ENCODE measurements around the gene NGEF.

Gene NGEF

GRCh38 chr2:232893834-232894233 is 119.2 kb downstream of the NGEF start:
- Histone ChIP-seq H3K36me3 (ENCODE audit: control insufficient read depth in 4 of 4, insufficient read depth in 4 of 4, low read length in 3 of 4) (no peaks in the 10 kb centered on the region), H3K27me3 (replicated peaks in 2 of 5; ENCODE audit: control insufficient read depth in 4 of 5, insufficient read depth in 5 of 5, low read length in 4 of 5) (peaks cover 0 to 2% (median 0%) of the 10 kb centered on the region in 5 experiments), H3K27ac (ENCODE audit: insufficient read depth in 1 of 2, low read depth in 1 of 2, low read length in 2 of 2, poor library complexity in 1 of 2, severe bottlenecking in 2 of 2) (no peak overlapping the region), H3K4me3 (ENCODE audit: control insufficient read depth in 1 of 7, extremely low read depth in 1 of 7, insufficient read depth in 4 of 7, low read depth in 2 of 7, low read length in 6 of 7) (no peak overlapping the region), H3K4me1 (ENCODE audit: control extremely low read depth in 1 of 4, control insufficient read depth in 4 of 4, insufficient read depth in 4 of 4, low read length in 3 of 4) (peaks cover 0 to 8% (median 3%) of the 10 kb centered on the region in 4 experiments), H3K9me3 (ENCODE audit: control extremely low read depth in 1 of 5, control insufficient read depth in 4 of 5, insufficient read depth in 2 of 5, low read depth in 1 of 5, low read length in 4 of 5) (no peaks in the 10 kb centered on the region)
- POLR2A ChIA-PET, result no interaction called here
- no peak for DNase-seq
- CTCF ChIA-PET, result interaction anchor here (0.9 kb wide), 1 partner anchor 43 kb away, joined by 3 read pairs; no protein-coding TSS in a partner anchor
- 92% methylated on average over 6 of the region's 8 CpGs for WGBS (ENCODE audit: insufficient coverage)

GRCh38 chr2:232892843-232893242 is 120.2 kb downstream of the NGEF start:
- Histone ChIP-seq H3K27me3 (replicated peaks in 2 of 5; ENCODE audit: control insufficient read depth in 4 of 5, insufficient read depth in 5 of 5, low read length in 4 of 5) (peaks cover 0 to 2% (median 0%) of the 10 kb centered on the region in 5 experiments), H3K4me3 (ENCODE audit: control insufficient read depth in 1 of 7, extremely low read depth in 1 of 7, insufficient read depth in 4 of 7, low read depth in 2 of 7, low read length in 6 of 7) (no peak overlapping the region), H3K4me1 (ENCODE audit: control extremely low read depth in 1 of 4, control insufficient read depth in 4 of 4, insufficient read depth in 4 of 4, low read length in 3 of 4) (peaks cover 0 to 8% (median 3%) of the 10 kb centered on the region in 4 experiments), H3K27ac (ENCODE audit: insufficient read depth in 1 of 2, low read depth in 1 of 2, low read length in 2 of 2, poor library complexity in 1 of 2, severe bottlenecking in 2 of 2) (no peak overlapping the region), H3K36me3 (ENCODE audit: control insufficient read depth in 4 of 4, insufficient read depth in 4 of 4, low read length in 3 of 4) (no peaks in the 10 kb centered on the region), H3K9me3 (ENCODE audit: control extremely low read depth in 1 of 5, control insufficient read depth in 4 of 5, insufficient read depth in 2 of 5, low read depth in 1 of 5, low read length in 4 of 5) (no peaks in the 10 kb centered on the region)
- DNase-seq, result no peak
- WGBS (ENCODE audit: insufficient coverage), result 95% methylated on average over 20 of the region's 20 CpGs
- ChIA-PET CTCF (no interaction called here), POLR2A (no interaction called here)

- CTCF ChIA-PET, result no interaction called here
- WGBS (ENCODE audit: insufficient coverage), result 96% methylated on average over 13 of the region's 13 CpGs
These were observed 120.8 kb downstream of the NGEF start for GRCh38 chr2:232892221-232892620.

GRCh38 chr2:232891621-232892071 is 121.4 kb downstream of the NGEF start:
- Histone ChIP-seq H3K4me1 (ENCODE audit: control extremely low read depth in 1 of 4, control insufficient read depth in 4 of 4, insufficient read depth in 4 of 4, low read length in 3 of 4) (peaks cover 0 to 8% (median 3%) of the 10 kb centered on the region in 4 experiments), H3K27ac (ENCODE audit: insufficient read depth in 1 of 2, low read depth in 1 of 2, low read length in 2 of 2, poor library complexity in 1 of 2, severe bottlenecking in 2 of 2) (no peak overlapping the region), H3K27me3 (replicated peaks in 2 of 5; ENCODE audit: control insufficient read depth in 4 of 5, insufficient read depth in 5 of 5, low read length in 4 of 5) (peaks cover 0 to 2% (median 0%) of the 10 kb centered on the region in 5 experiments), H3K36me3 (ENCODE audit: control insufficient read depth in 4 of 4, insufficient read depth in 4 of 4, low read length in 3 of 4) (no peaks in the 10 kb centered on the region), H3K4me3 (ENCODE audit: control insufficient read depth in 1 of 7, extremely low read depth in 1 of 7, insufficient read depth in 4 of 7, low read depth in 2 of 7, low read length in 6 of 7) (no peak overlapping the region), H3K9me3 (ENCODE audit: control extremely low read depth in 1 of 5, control insufficient read depth in 4 of 5, insufficient read depth in 2 of 5, low read depth in 1 of 5, low read length in 4 of 5) (no peaks in the 10 kb centered on the region)
- ChIA-PET POLR2A (no interaction called here), CTCF (no interaction called here)
- DNase-seq, result no peak
- WGBS (ENCODE audit: insufficient coverage), result 90% methylated on average over 10 of the region's 11 CpGs

More at GRCh38 chr2:232892221-232892620, 120.8 kb downstream of the NGEF start:
- Histone ChIP-seq H3K27ac (ENCODE audit: insufficient read depth in 1 of 2, low read depth in 1 of 2, low read length in 2 of 2, poor library complexity in 1 of 2, severe bottlenecking in 2 of 2) (no peak overlapping the region), H3K4me3 (ENCODE audit: control insufficient read depth in 1 of 7, extremely low read depth in 1 of 7, insufficient read depth in 4 of 7, low read depth in 2 of 7, low read length in 6 of 7) (no peak overlapping the region), H3K4me1 (ENCODE audit: control extremely low read depth in 1 of 4, control insufficient read depth in 4 of 4, insufficient read depth in 4 of 4, low read length in 3 of 4) (peaks cover 0 to 8% (median 3%) of the 10 kb centered on the region in 4 experiments), H3K36me3 (ENCODE audit: control insufficient read depth in 4 of 4, insufficient read depth in 4 of 4, low read length in 3 of 4) (no peaks in the 10 kb centered on the region), H3K9me3 (ENCODE audit: control extremely low read depth in 1 of 5, control insufficient read depth in 4 of 5, insufficient read depth in 2 of 5, low read depth in 1 of 5, low read length in 4 of 5) (no peaks in the 10 kb centered on the region), H3K27me3 (replicated peaks in 2 of 5; ENCODE audit: control insufficient read depth in 4 of 5, insufficient read depth in 5 of 5, low read length in 4 of 5) (peaks cover 0 to 2% (median 0%) of the 10 kb centered on the region in 5 experiments)
- POLR2A ChIA-PET, result no interaction called here
- DNase-seq, result no peak

- DNase-seq, result no peak
- Histone ChIP-seq H3K4me1 (ENCODE audit: control extremely low read depth in 1 of 4, control insufficient read depth in 4 of 4, insufficient read depth in 4 of 4, low read length in 3 of 4) (peaks cover 0 to 8% (median 3%) of the 10 kb centered on the region in 4 experiments), H3K9me3 (ENCODE audit: control extremely low read depth in 1 of 5, control insufficient read depth in 4 of 5, insufficient read depth in 2 of 5, low read depth in 1 of 5, low read length in 4 of 5) (no peaks in the 10 kb centered on the region), H3K36me3 (ENCODE audit: control insufficient read depth in 4 of 4, insufficient read depth in 4 of 4, low read length in 3 of 4) (no peaks in the 10 kb centered on the region), H3K4me3 (ENCODE audit: control insufficient read depth in 1 of 7, extremely low read depth in 1 of 7, insufficient read depth in 4 of 7, low read depth in 2 of 7, low read length in 6 of 7) (peak overlapping the region in 2 of 7 experiments; percentile 32 to 43), H3K27me3 (replicated peaks in 2 of 5; ENCODE audit: control insufficient read depth in 4 of 5, insufficient read depth in 5 of 5, low read length in 4 of 5) (peaks cover 0 to 2% (median 0%) of the 10 kb centered on the region in 5 experiments), H3K27ac (ENCODE audit: insufficient read depth in 1 of 2, low read depth in 1 of 2, low read length in 2 of 2, poor library complexity in 1 of 2, severe bottlenecking in 2 of 2) (no peak overlapping the region)
- POLR2A ChIA-PET, result no interaction called here
- CTCF ChIA-PET, result no interaction called here
- WGBS (ENCODE audit: insufficient coverage), result 26% methylated on average over 18 of the region's 23 CpGs
These were observed 122.0 kb downstream of the NGEF start for GRCh38 chr2:232890896-232891601.

- Histone ChIP-seq H3K27ac (ENCODE audit: insufficient read depth in 1 of 2, low read depth in 1 of 2, low read length in 2 of 2, poor library complexity in 1 of 2, severe bottlenecking in 2 of 2) (no peak overlapping the region), H3K4me1 (ENCODE audit: control extremely low read depth in 1 of 4, control insufficient read depth in 4 of 4, insufficient read depth in 4 of 4, low read length in 3 of 4) (peaks cover 0 to 8% (median 3%) of the 10 kb centered on the region in 4 experiments), H3K4me3 (ENCODE audit: control insufficient read depth in 1 of 7, extremely low read depth in 1 of 7, insufficient read depth in 4 of 7, low read depth in 2 of 7, low read length in 6 of 7) (no peak overlapping the region), H3K9me3 (ENCODE audit: control extremely low read depth in 1 of 5, control insufficient read depth in 4 of 5, insufficient read depth in 2 of 5, low read depth in 1 of 5, low read length in 4 of 5) (no peaks in the 10 kb centered on the region), H3K27me3 (replicated peaks in 2 of 5; ENCODE audit: control insufficient read depth in 4 of 5, insufficient read depth in 5 of 5, low read length in 4 of 5) (peaks cover 0 to 2% (median 0%) of the 10 kb centered on the region in 5 experiments), H3K36me3 (ENCODE audit: control insufficient read depth in 4 of 4, insufficient read depth in 4 of 4, low read length in 3 of 4) (no peaks in the 10 kb centered on the region)
- WGBS (ENCODE audit: insufficient coverage), result 85% methylated on average over 11 of the region's 11 CpGs
- DNase-seq, result no peak
- CTCF ChIA-PET, result no interaction called here
- POLR2A ChIA-PET, result no interaction called here
These were observed 122.5 kb downstream of the NGEF start for GRCh38 chr2:232890536-232890895.

GRCh38 chr2:232889876-232890401 is 123.1 kb downstream of the NGEF start:
- Histone ChIP-seq H3K4me3 (ENCODE audit: control insufficient read depth in 1 of 7, extremely low read depth in 1 of 7, insufficient read depth in 4 of 7, low read depth in 2 of 7, low read length in 6 of 7) (no peak overlapping the region), H3K36me3 (ENCODE audit: control insufficient read depth in 4 of 4, insufficient read depth in 4 of 4, low read length in 3 of 4) (no peaks in the 10 kb centered on the region), H3K4me1 (ENCODE audit: control extremely low read depth in 1 of 4, control insufficient read depth in 4 of 4, insufficient read depth in 4 of 4, low read length in 3 of 4) (peaks cover 0 to 8% (median 3%) of the 10 kb centered on the region in 4 experiments), H3K27ac (ENCODE audit: insufficient read depth in 1 of 2, low read depth in 1 of 2, low read length in 2 of 2, poor library complexity in 1 of 2, severe bottlenecking in 2 of 2) (no peak overlapping the region), H3K9me3 (ENCODE audit: control extremely low read depth in 1 of 5, control insufficient read depth in 4 of 5, insufficient read depth in 2 of 5, low read depth in 1 of 5, low read length in 4 of 5) (no peaks in the 10 kb centered on the region), H3K27me3 (replicated peaks in 2 of 5; ENCODE audit: control insufficient read depth in 4 of 5, insufficient read depth in 5 of 5, low read length in 4 of 5) (peaks cover 0 to 2% (median 0%) of the 10 kb centered on the region in 5 experiments)
- CTCF ChIA-PET, result no interaction called here
- DNase-seq, result no peak
- POLR2A ChIA-PET, result no interaction called here
- WGBS (ENCODE audit: insufficient coverage), result 95% methylated on average over 3 of the region's 5 CpGs

All from common myeloid progenitor, CD34-positive (primary cell).